ENCODE measurements around the gene TRIML1. TPM values are rescaled to one million over a fixed set of nuclear protein-coding genes. Genes with fewer than 3 reads are reported as not detected.

TRIML1 gene
- polyA plus RNA-seq (ENCODE audit: insufficient read length): not detected
- long read RNA-seq, donor 1: 0 reads
- long read RNA-seq, donor 2: 0 reads
- long read RNA-seq, donor 3: 0 reads
- long read RNA-seq, donor 4: 0 reads
- long read RNA-seq, donor 5: 0 reads
- long read RNA-seq, donor 6: 0 reads
- long read RNA-seq, donor 7: 0 reads
- long read RNA-seq, donor 8: 0 reads

GRCh38 chr4:188139141-188139540 lies at the start of gene TRIML1:
TRIML1 (plus strand) TSS chr4:188139441; CDS start chr4:188139559, 118 bp downstream.
- DNase-seq: no peak

- no peak for DNase-seq
Observed at GRCh38 chr4:188092824-188093223, 46.4 kb upstream of the TRIML1 start.

GRCh38 chr4:188106454-188106853 lies 32.8 kb upstream of the TRIML1 start:
- no peak for DNase-seq

GRCh38 chr4:188107931-188108843 lies 31.1 kb upstream of the TRIML1 start:
- DNase-seq: no peak

GRCh38 chr4:188109157-188109755 lies 30.0 kb upstream of the TRIML1 start, which contains the start of gene TRIML2:
TRIML2 (minus strand) TSS chr4:188109603; CDS start chr4:188105368, 4,235 bp downstream.
- no peak for DNase-seq

- DNase-seq: no peak
Observed at GRCh38 chr4:188110036-188110435, 29.2 kb upstream of the TRIML1 start.

GRCh38 chr4:188110741-188111471 lies 28.3 kb upstream of the TRIML1 start:
- DNase-seq: no peak

GRCh38 chr4:188111955-188112354 lies 27.3 kb upstream of the TRIML1 start:
- DNase-seq: no peak

- DNase-seq: no peak
Observed at GRCh38 chr4:188113156-188113555, 26.1 kb upstream of the TRIML1 start.

- no peak for DNase-seq
Observed at GRCh38 chr4:188117631-188118324, 21.5 kb upstream of the TRIML1 start.

- DNase-seq: no peak
Observed at GRCh38 chr4:188121530-188121929, 17.7 kb upstream of the TRIML1 start.

- DNase-seq: no peak
Observed at GRCh38 chr4:188127214-188127874, 11.9 kb upstream of the TRIML1 start.

- no peak for DNase-seq
Observed at GRCh38 chr4:188130355-188130754, 8.9 kb upstream of the TRIML1 start.

GRCh38 chr4:188132232-188132631 lies 7.0 kb upstream of the TRIML1 start:
- DNase-seq: no peak

- DNase-seq: no peak
Observed at GRCh38 chr4:188138227-188138626, 1.0 kb upstream of the TRIML1 start.

- no peak for DNase-seq
Observed at GRCh38 chr4:188139671-188140070, 430 bp downstream of the TRIML1 start.

- DNase-seq: peak; percentile 22
Observed at GRCh38 chr4:188143731-188144130, 4.5 kb downstream of the TRIML1 start.

GRCh38 chr4:188145601-188146000 lies 6.4 kb downstream of the TRIML1 start:
- DNase-seq: no peak

GRCh38 chr4:188146618-188147017 lies 7.4 kb downstream of the TRIML1 start:
- no peak for DNase-seq

GRCh38 chr4:188147176-188147575 lies 7.9 kb downstream of the TRIML1 start:
- no peak for DNase-seq

- no peak for DNase-seq
Observed at GRCh38 chr4:188147776-188148175, 8.5 kb downstream of the TRIML1 start.
